Measurements from ENCODE around the gene LTC4S.

LTC4S gene

GRCh38 chr5:179836225-179837019, 42.6 kb downstream of the LTC4S start:
- H3K27me3 Mint-ChIP-seq, result no peaks in the 10 kb centered on the region
- no peaks in the 10 kb centered on the region for H3K9me3 Mint-ChIP-seq
- peak overlapping the region; percentile 92 to 93 for H3K27ac Mint-ChIP-seq
- ATAC-seq (replicated peaks) (peak; percentile 89), DNase-seq (peak; percentile 38 to 55 (median 53))
- peak overlapping the region; percentile 69 to 82 for H3K4me3 Mint-ChIP-seq
- H3K36me3 Mint-ChIP-seq (ENCODE audit: insufficient read depth), result peaks cover 88% of the 10 kb centered on the region
- H3K4me1 Mint-ChIP-seq (ENCODE audit: low read depth in 2 of 2), result peaks cover 21 to 22% of the 10 kb centered on the region in 2 donors

DNA sequence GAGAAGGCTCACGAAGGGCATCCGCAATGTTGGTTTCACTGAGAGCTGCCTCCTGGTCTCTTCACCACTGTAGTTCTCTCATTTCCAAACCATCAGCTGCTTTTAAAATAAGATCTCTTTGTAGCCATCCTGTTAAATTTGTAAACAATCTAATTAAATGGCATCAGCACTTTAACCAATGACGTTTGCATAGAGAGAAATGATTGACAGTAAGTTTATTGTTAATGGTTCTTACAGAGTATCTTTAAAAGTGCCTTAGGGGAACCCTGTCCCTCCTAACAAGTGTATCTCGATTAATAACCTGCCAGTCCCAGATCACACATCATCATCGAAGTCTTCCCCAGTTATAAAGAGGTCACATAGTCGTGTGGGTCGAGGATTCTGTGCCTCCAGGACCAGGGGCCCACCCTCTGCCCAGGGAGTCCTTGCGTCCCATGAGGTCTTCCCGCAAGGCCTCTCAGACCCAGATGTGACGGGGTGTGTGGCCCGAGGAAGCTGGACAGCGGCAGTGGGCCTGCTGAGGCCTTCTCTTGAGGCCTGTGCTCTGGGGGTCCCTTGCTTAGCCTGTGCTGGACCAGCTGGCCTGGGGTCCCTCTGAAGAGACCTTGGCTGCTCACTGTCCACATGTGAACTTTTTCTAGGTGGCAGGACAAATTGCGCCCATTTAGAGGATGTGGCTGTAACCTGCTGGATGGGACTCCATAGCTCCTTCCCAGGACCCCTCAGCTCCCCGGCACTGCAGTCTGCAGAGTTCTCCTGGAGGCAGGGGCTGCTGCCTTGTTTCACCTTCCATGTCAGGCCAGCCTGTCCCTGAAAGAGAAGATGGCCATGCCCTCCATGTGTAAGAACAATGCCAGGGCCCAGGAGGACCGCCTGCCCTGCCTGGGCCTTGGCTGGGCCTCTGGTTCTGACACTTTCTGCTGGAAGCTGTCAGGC, 43.6 kb downstream of the LTC4S start:
- Mint-ChIP-seq H3K27me3 (no peaks in the 10 kb centered on the region), H3K36me3 (ENCODE audit: insufficient read depth) (peaks cover 86% of the 10 kb centered on the region), H3K9me3 (no peaks in the 10 kb centered on the region), H3K4me3 (peak overlapping the region; percentile 69 to 82), H3K27ac (peak overlapping the region; percentile 92 to 93), H3K4me1 (ENCODE audit: low read depth in 2 of 2) (peaks cover 18 to 19% of the 10 kb centered on the region in 2 donors)
- no peak for DNase-seq
- peak; percentile 1 for ATAC-seq (replicated peaks)

GRCh38 chr5:179839328-179840256, 45.8 kb downstream of the LTC4S start:
- ATAC-seq (replicated peaks) (no peak), DNase-seq (no peak)
- Mint-ChIP-seq H3K4me1 (ENCODE audit: low read depth in 2 of 2) (peaks cover 15 to 18% of the 10 kb centered on the region in 2 donors), H3K36me3 (ENCODE audit: insufficient read depth) (peaks cover 70% of the 10 kb centered on the region), H3K27me3 (no peaks in the 10 kb centered on the region), H3K4me3 (no peak overlapping the region), H3K27ac (peak overlapping the region; percentile 13 to 92), H3K9me3 (no peaks in the 10 kb centered on the region)

- DNase-seq (no peak), ATAC-seq (replicated peaks) (no peak)
- Mint-ChIP-seq H3K4me3 (no peak overlapping the region), H3K27ac (peak overlapping the region in 1 of 2 donors; percentile 38), H3K4me1 (ENCODE audit: low read depth in 2 of 2) (peaks cover 15 to 18% of the 10 kb centered on the region in 2 donors), H3K36me3 (ENCODE audit: insufficient read depth) (peaks cover 66% of the 10 kb centered on the region), H3K27me3 (no peaks in the 10 kb centered on the region), H3K9me3 (no peaks in the 10 kb centered on the region)
These were observed 46.5 kb downstream of the LTC4S start for GRCh38 chr5:179840321-179840720.

- Mint-ChIP-seq H3K27ac (peak overlapping the region in 1 of 2 donors; percentile 38), H3K36me3 (ENCODE audit: insufficient read depth) (peaks cover 63% of the 10 kb centered on the region), H3K9me3 (no peaks in the 10 kb centered on the region), H3K4me1 (ENCODE audit: low read depth in 2 of 2) (peaks cover 15 to 18% of the 10 kb centered on the region in 2 donors), H3K4me3 (no peak overlapping the region), H3K27me3 (no peaks in the 10 kb centered on the region)
- DNase-seq, result no peak
- ATAC-seq (replicated peaks), result no peak
These were observed 47.0 kb downstream of the LTC4S start for GRCh38 chr5:179840766-179841165.

- H3K27ac Mint-ChIP-seq, result no peak overlapping the region
- peaks cover 6 to 10% of the 10 kb centered on the region in 2 donors for H3K4me1 Mint-ChIP-seq (ENCODE audit: low read depth in 2 of 2)
- H3K4me3 Mint-ChIP-seq, result no peak overlapping the region
- ATAC-seq (replicated peaks) (no peak), DNase-seq (no peak)
- H3K9me3 Mint-ChIP-seq, result no peaks in the 10 kb centered on the region
- peaks cover 54% of the 10 kb centered on the region for H3K36me3 Mint-ChIP-seq (ENCODE audit: insufficient read depth)
- no peaks in the 10 kb centered on the region for H3K27me3 Mint-ChIP-seq
These were observed 47.8 kb downstream of the LTC4S start for GRCh38 chr5:179841621-179842020.

All from effector memory CD8-positive, alpha-beta T cell (primary cell).